Spleen (tissue), 11 donors: ENCODE measurements around the gene DPAGT1. TPM values are rescaled to one million over a fixed set of nuclear protein-coding genes. Genes with fewer than 3 reads are reported as not detected.
"Not testable (repeated sequence)": the region's sequence is repeated elsewhere in the genome, so short reads cannot be mapped to it uniquely, and the experiment has no call there.

Source experiments
- DNase-seq: peaks from one replicate; pipeline ENCODE4 v3.0.0-alpha.2; 2020
- H3K27ac ChIP-seq, 8 donors: fragments of 200-600 bp; sonication (generic) in 7 of 8; 1 replicate in 4 of 8; 2 replicates in 4 of 8; pipeline versions ENCODE4 v1.5.0 to v1.8.0; 2016 to 2021; ENCODE audit warnings: inconsistent platforms in 4 of 8, mild to moderate bottlenecking in 4 of 8, moderate library complexity in 1 of 8
- H3K27me3 ChIP-seq, 7 donors: fragments of 200-600 bp; sonication (generic) in 6 of 7; replicated peaks in 1 of 7; 1 replicate in 4 of 7; 2 replicates in 3 of 7; pipeline versions ENCODE4 v1.5.0 to v1.8.0; 2016 to 2021; ENCODE audit warnings: inconsistent platforms in 3 of 7, mild to moderate bottlenecking in 1 of 7
- H3K36me3 ChIP-seq, 6 donors: fragments of 200-600 bp; sonication (generic) in 5 of 6; 1 replicate in 4 of 6; 2 replicates in 2 of 6; pipeline versions ENCODE4 v1.5.0 to v1.8.0; 2016 to 2021; ENCODE audit warnings: inconsistent platforms in 2 of 6
- H3K4me1 ChIP-seq, 6 donors: fragments of 200-600 bp; sonication (generic) in 5 of 6; 1 replicate in 3 of 6; 2 replicates in 3 of 6; pipeline versions ENCODE4 v1.5.0 to v1.8.0; 2016 to 2021; ENCODE audit warnings: inconsistent platforms in 3 of 6
- H3K4me3 ChIP-seq, 8 donors: fragments of 200-600 bp; sonication (generic) in 7 of 8; 1 replicate in 4 of 8; 2 replicates in 4 of 8; pipeline versions ENCODE4 v1.5.0 to v1.8.0; 2016 to 2021; ENCODE audit warnings: inconsistent platforms in 4 of 8, mild to moderate bottlenecking in 4 of 8, moderate library complexity in 2 of 8
- H3K9me3 ChIP-seq, 8 donors: fragments of 200-600 bp; sonication (generic) in 7 of 8; 1 replicate in 4 of 8; 2 replicates in 4 of 8; pipeline versions ENCODE4 v1.5.0 to v1.8.0; 2016 to 2021; ENCODE audit warnings: inconsistent platforms in 4 of 8
- CTCF ChIP-seq, 11 experiments: fragments of 200-600 bp in 7 of 11; fragments of 450-650 bp in 4 of 11; sonication (generic) in 4 of 11; IDR thresholded peaks in 8 of 11; conservative IDR thresholded peaks in 3 of 11; 1 replicate in 7 of 11; 2 replicates in 4 of 11; pipeline versions ENCODE4 v1.4.0 to v1.8.0; 2016 to 2021; ENCODE audit warnings: antibody characterized with exemption in 11 of 11, inconsistent platforms in 4 of 11, mild to moderate bottlenecking in 1 of 11
- POLR2A ChIP-seq, 3 donors: fragments of 450-650 bp; IDR thresholded peaks; one replicate each; pipeline ENCODE4 v1.5.1; 2017; ENCODE audit warnings: antibody characterized with exemption in 3 of 3, mild to moderate bottlenecking in 1 of 3
- POLR2AphosphoS5 ChIP-seq, 3 donors: sonication (generic); formaldehyde crosslinking; IDR thresholded peaks; one replicate each; pipeline ENCODE4 v1.5.1; 2017; ENCODE audit warnings: antibody characterized with exemption in 3 of 3
- WGBS, 5 donors: extraction: QIAGEN DNeasy Blood & Tissue Kit in 3 of 5; methylation state at CpG; one replicate each; pipeline versions ENCODE4 v1.1.5 to v1.1.7; 2013 to 2018; 5-methylcytosine and 5-hydroxymethylcytosine counted together
- intact Hi-C: fragments of 100-400 bp; cut with DNase I; formaldehyde crosslinking; loops from one replicate; pipeline ENCODE4 v1.15.0; 2023; ENCODE audit warnings: low total_unique reads
- polyA plus RNA-seq, 3 donors: library from polyadenylated mRNA; stranded (reverse); fragments of 200-250 nt; gene quantifications; one replicate each; pipeline ENCODE4 v1.2.1, GENCODE V29; 2013
- total RNA-seq, 7 donors: library from RNA; depleted of rRNA in 3 of 7; stranded (reverse); fragments of >200 nt in 3 of 7; fragmentation: NEBNext Ultra II Directional in 4 of 7; extraction: Animal tissue kit (Norgen Biotek cat#: 25700) in 4 of 7; gene quantifications; one replicate each; pipeline versions ENCODE4 v1.1.0 to v1.2.1, GENCODE V29; 2016 to 2021
- donor health status: healthy with polysubstance abuse.
- donor health status: DM: no; HTN: no; CAD: no; lungs with moderate emphysema.
- donor health status: DM: no; HTN: no; CAD: no.
- donor health status: Bipolar disorder and iron deficiency.
- donor health status: healthy.
- donor health status: DM: no; HTN: no; CAD: no.
- donor health status: DM: yes; HTN: yes; CAD: no.

DPAGT1 gene
- total and polyA plus RNA-seq, 10 donors = 20.7 to 58.9 (median 33.7) TPM

DNA sequence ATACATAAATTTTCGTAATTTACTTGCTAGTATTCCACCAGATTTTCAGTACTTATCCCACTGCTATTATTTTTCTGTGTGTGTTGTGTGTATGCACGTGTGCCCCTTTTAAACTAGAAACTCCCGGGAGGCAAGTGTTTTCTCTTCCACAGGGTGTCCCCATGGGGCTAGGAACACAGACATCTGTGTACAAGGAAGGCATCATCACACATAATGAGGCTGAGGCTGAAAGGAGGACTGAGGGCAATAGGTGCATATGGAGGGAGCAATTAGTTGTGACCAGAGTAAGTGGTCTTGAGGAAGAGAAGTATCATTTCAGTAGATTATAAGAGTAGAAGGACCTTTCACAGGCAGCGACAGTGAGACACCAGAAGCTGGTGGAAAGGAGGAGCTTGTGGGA is 2.1 kb upstream of the DPAGT1 start:
- intact Hi-C loops = no loop called here
- peak; percentile 12 for DNase-seq
- Histone ChIP-seq H3K4me3 (no peak overlapping the region), H3K36me3 (peaks cover 0 to 7% (median 0%) of the 10 kb centered on the region in 6 donors), H3K4me1 (peaks cover 33 to 74% (median 54%) of the 10 kb centered on the region in 6 donors), H3K27me3 (no peaks in the 10 kb centered on the region), H3K27ac (peak overlapping the region in 2 of 8 donors; percentile 91 to 92), H3K9me3 (no peaks in the 10 kb centered on the region)
- no peak for TF ChIP-seq POLR2AphosphoS5 (IDR thresholded peaks at IDR 0.05)
- no peak for TF ChIP-seq POLR2A (IDR thresholded peaks at IDR 0.05)
- TF ChIP-seq CTCF (IDR thresholded peaks at IDR 0.05 in 8 of 11, conservative IDR thresholded peaks at IDR 0.05 in 3 of 11) = no peak
- 60 to 69% (median 66%) methylated on average over 4 of the region's 4 CpGs for WGBS, 5 donors

DNA sequence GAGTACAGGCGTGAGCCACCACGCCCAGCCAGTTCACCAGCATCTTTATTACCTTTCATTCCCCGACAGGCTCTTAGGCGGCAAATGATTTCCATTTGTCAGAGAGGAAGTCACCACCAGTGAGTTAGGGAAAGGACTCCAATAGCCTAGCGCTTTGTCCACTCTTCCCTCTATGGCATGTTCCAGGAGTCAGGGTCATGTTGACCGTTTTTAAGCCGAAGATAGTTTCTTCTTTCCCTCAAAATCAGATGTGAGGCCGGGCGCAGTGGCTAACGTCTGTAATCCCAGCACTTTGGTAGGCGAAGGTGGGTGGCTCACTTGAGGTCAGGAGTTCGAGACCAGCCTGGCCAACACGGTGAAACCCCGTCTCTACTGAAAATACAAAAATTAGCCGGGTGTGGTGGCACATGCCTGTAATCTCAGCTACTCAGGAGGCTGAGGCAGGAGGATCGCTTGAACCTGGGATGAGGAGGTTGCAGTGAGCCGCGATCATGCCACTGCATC is 1.6 kb upstream of the DPAGT1 start:
- H3K4me3 ChIP-seq = peak overlapping the region in 6 of 8 donors; percentile 83 to 99 (median 92)
- H3K4me1 ChIP-seq = peaks cover 27 to 68% (median 49%) of the 10 kb centered on the region in 6 donors
- peaks cover 0 to 12% (median 2%) of the 10 kb centered on the region in 6 donors for H3K36me3 ChIP-seq
- H3K27ac ChIP-seq = peak overlapping the region; percentile 85 to 98 (median 92)
- WGBS, 5 donors = 81 to 90% (median 86%) methylated on average over 18 of the region's 18 CpGs
- H3K27me3 ChIP-seq, intact Hi-C loops, H3K9me3 ChIP-seq: not testable (repeated sequence)
- DNase-seq = peak; percentile 49

DNA sequence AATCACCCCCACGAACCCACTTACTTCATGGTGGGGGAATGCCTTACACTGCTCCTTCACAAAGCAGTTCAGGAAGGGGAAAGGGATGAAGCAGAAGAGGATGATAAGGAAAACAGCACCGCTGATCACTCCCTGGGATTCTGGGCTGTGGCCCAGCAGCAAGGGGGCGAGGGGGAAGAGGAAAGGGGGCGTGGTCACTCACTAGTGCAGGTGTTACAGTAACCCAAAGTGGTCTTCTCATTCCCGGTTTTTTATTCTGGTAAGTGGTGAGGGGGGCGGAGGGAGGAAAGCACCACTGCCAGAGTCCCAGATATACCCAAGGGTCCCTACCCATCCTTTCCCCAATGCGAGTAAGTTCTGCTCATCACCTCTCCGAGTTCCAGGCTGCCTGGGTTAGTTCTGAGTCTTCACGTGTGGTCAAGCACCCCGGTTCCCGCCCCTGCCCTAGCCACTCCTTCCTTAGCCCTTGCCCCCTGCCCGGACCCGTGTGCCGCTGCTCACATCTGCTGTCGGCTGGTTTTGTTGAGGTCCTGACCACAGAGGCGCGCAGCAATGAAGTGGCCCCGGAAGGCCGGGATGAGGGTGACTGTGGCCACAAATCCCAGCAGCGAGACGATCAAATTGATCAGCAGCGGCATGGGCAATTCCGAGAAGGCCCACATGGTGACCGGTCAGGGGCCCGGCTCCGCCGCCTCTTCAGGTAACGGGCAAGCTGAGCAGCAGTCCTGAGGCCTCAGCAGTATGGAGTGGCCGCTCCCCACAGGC is 477 bp downstream of the DPAGT1 start:
- H3K9me3 ChIP-seq = no peaks in the 10 kb centered on the region
- peak; percentile 75 for DNase-seq
- no peaks in the 10 kb centered on the region for H3K27me3 ChIP-seq
- peaks cover 0 to 31% (median 19%) of the 10 kb centered on the region in 6 donors for H3K36me3 ChIP-seq
- peak overlapping the region; percentile 83 to 99 (median 92) for H3K4me3 ChIP-seq
- H3K27ac ChIP-seq = peak overlapping the region; percentile 85 to 98 (median 92)
- intact Hi-C loops = no loop called here
- TF ChIP-seq POLR2A (IDR thresholded peaks at IDR 0.05) = no peak
- peak in 1 of 11 experiments; percentile 17 for TF ChIP-seq CTCF (IDR thresholded peaks at IDR 0.05 in 8 of 11, conservative IDR thresholded peaks at IDR 0.05 in 3 of 11)
- TF ChIP-seq POLR2AphosphoS5 (IDR thresholded peaks at IDR 0.05) = peak in 1 of 3 donors; percentile 61
- H3K4me1 ChIP-seq = peaks cover 21 to 71% (median 41%) of the 10 kb centered on the region in 6 donors
- WGBS, 5 donors = 1 to 3% (median 2%) methylated on average over 16 to 29 of the region's 29 CpGs

GRCh38 chr11:119100246-119100970 is 1.2 kb downstream of the DPAGT1 start:
- intact Hi-C loops = no loop called here
- peak; percentile 67 for DNase-seq
- TF ChIP-seq POLR2A (IDR thresholded peaks at IDR 0.05) (no peak), CTCF (IDR thresholded peaks at IDR 0.05 in 8 of 11, conservative IDR thresholded peaks at IDR 0.05 in 3 of 11) (peak in 2 of 11 experiments; percentile 11 to 21), POLR2AphosphoS5 (IDR thresholded peaks at IDR 0.05) (no peak)
- peak overlapping the region in 1 of 8 donors; percentile 91 for H3K27ac ChIP-seq
- no peaks in the 10 kb centered on the region for H3K9me3 ChIP-seq
- H3K4me3 ChIP-seq = peak overlapping the region; percentile 83 to 99 (median 92)
- 55 to 62% (median 56%) methylated on average over 11 of the region's 11 CpGs for whole genome bisulfite sequencing, 5 donors
- H3K27me3 ChIP-seq = no peaks in the 10 kb centered on the region
- H3K4me1 ChIP-seq = peaks cover 24 to 71% (median 45%) of the 10 kb centered on the region in 6 donors
- peaks cover 0 to 31% (median 19%) of the 10 kb centered on the region in 6 donors for H3K36me3 ChIP-seq
